Activated CD4-positive, alpha-beta memory T cell treated with anti-CD3 and anti-CD28 coated beads for 36 hours (primary cell): Measurements from ENCODE around the gene ASMT. TPM values are rescaled to one million over a fixed set of nuclear protein-coding genes. Genes with fewer than 3 reads are reported as not detected.

Source experiments
- CTCF ChIA-PET: fragments of 350-600 bp; sonication (Branson Sonifier 250); formaldehyde crosslinking; loops from one replicate; lab custom pipeline; 2021; ENCODE audit warnings: antibody characterized with exemption, inconsistent platforms; lab: Charles Lee
- POLR2A ChIA-PET: fragments of 350-600 bp; sonication (Branson Sonifier 250); formaldehyde crosslinking; loops from one replicate; lab custom pipeline; 2021; ENCODE audit warnings: antibody characterized with exemption; lab: Charles Lee
- DNase-seq: peaks from one replicate; pipeline ENCODE4 v3.0.0-alpha.2; 2020
- H3K27ac Mint-ChIP-seq: one replicate; pipeline ENCODE4 v1.8.0; 2021; ENCODE audit warnings: mixed read lengths
- H3K27me3 Mint-ChIP-seq: one replicate; pipeline ENCODE4 v1.8.0; 2021; ENCODE audit warnings: mixed read lengths
- H3K36me3 Mint-ChIP-seq: one replicate; pipeline ENCODE4 v1.8.0; 2021; ENCODE audit warnings: mixed read lengths
- H3K4me1 Mint-ChIP-seq: one replicate; pipeline ENCODE4 v1.8.0; 2021; ENCODE audit warnings: low read depth, mixed read lengths
- H3K4me3 Mint-ChIP-seq: one replicate; pipeline ENCODE4 v1.8.0; 2021; ENCODE audit warnings: mild to moderate bottlenecking, mixed read lengths
- H3K9me3 Mint-ChIP-seq: one replicate; pipeline ENCODE4 v1.8.0; 2021; ENCODE audit warnings: mixed read lengths
- intact Hi-C: fragments of 100-400 bp; cut with micrococcal nuclease; formaldehyde crosslinking; loops from one replicate; pipeline ENCODE4 v1.15.1; 2023
- total RNA-seq, 2 experiments: library from RNA; stranded (reverse); gene quantifications; one replicate each; pipeline ENCODE4 v1.2.3, GENCODE V29; 2021

The ASMT gene
- total RNA-seq, 2 experiments from 2014 or later, result 0.52 to 1.1 TPM

DNA sequence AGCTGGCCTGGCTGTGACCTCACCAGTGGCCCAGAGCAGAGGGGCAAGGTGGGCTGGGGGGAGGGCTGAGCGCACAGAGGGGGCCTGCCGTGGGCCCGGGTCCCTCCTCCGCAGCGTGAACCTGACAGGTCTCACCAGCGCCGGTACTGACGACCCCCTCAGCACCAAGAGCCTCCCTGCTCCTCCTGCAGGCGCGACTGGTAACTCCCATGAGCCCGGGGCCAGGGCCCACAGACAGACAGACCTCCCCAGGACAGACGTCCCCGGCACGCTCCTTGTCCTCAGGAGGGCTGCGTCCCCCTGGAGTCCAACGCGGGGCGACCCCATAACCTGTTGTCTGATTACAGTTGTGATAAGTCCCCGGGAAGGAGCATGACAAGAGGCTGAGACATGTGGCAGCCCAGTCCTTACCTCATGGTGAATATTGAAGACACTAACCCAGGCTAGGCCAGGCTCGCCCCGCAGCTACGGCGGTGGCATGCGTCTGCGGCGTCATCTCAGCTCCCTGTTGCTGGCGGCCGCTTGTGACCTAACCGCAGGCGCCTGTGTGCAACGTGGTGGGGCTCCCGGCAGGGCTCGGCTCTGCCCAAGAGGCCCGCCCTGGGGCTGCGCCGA is 15.0 kb upstream of the ASMT start:
- POLR2A ChIA-PET, result no interaction called here
- Mint-ChIP-seq H3K27me3 (no peaks in the 10 kb centered on the region), H3K4me3 (no peak overlapping the region), H3K27ac (no peak overlapping the region), H3K36me3 (peaks cover 64% of the 10 kb centered on the region), H3K4me1 (peaks cover 13% of the 10 kb centered on the region), H3K9me3 (no peaks in the 10 kb centered on the region)
- no peak for DNase-seq
- CTCF ChIA-PET, result no interaction called here
- intact Hi-C loops, result no loop called here

DNA sequence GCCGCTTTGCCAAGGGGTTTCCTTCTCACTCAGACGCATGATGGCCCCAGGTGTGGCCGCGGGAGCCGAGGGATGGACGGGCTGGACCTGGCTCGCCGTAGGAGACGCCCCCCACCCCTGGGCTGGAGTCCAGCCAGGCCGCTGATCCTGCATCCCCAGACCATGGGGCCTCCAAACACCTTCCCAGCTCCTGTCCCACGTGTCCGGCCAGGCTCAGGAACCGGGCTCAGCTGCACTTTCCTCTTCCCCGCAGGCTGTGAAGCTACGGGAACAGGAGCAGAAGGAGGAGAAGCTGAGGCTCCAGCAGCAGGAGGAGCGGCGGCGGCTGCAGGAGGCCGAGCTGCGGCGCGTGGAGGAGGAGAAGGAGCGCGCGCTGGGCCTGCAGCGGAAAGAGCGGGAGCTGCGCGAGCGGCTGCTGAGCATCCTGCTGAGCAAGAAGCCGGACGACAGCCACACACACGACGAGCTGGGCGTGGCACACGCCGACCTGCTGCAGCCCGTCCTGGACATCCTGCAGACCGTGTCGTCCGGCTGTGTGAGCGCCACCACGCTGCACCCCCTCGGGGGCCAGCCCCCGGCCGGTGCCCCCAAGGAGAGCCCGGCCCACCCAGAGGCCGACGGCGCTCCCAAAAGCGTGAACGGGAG is 14.3 kb upstream of the ASMT start:
- DNase-seq, result no peak
- peaks cover 60% of the 10 kb centered on the region for H3K36me3 Mint-ChIP-seq
- intact Hi-C loops, result no loop called here
- H3K27me3 Mint-ChIP-seq, result no peaks in the 10 kb centered on the region
- H3K4me1 Mint-ChIP-seq, result peaks cover 8% of the 10 kb centered on the region
- no peaks in the 10 kb centered on the region for H3K9me3 Mint-ChIP-seq
- ChIA-PET CTCF (no interaction called here), POLR2A (no interaction called here)
- no peak overlapping the region for H3K4me3 Mint-ChIP-seq
- no peak overlapping the region for H3K27ac Mint-ChIP-seq

DNA sequence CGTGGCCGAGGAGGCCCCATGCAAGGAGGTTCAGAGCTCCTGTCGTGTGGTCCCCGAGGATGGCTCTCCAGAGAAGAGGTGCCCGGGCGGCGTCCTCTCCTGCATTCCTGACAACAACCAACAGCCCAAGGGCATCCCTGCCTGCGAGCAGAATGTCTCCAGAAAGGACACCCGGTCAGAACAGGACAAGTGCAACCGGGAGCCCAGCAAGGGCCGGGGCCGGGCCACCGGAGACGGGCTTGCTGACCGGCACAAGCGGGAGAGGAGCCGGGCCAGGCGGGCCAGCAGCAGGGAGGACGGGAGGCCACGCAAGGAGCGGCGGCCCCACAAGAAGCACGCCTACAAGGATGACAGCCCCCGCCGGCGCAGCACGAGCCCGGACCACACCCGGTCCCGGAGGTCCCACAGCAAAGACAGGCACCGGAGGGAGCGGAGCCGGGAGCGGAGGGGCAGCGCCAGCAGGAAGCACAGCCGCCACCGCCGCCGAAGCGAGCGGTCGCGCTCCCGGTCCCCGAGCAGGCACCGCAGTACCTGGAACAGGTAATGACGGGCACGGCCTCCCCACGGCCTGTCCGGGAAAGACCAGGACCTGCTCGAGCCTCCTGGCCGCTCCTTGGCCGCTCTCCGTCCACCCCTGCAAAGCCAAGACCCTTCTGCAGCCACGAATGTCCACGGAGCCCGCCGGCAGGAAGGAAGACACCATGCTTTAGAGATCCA is 13.7 kb upstream of the ASMT start:
- POLR2A ChIA-PET, result no interaction called here
- no peaks in the 10 kb centered on the region for H3K27me3 Mint-ChIP-seq
- H3K9me3 Mint-ChIP-seq, result no peaks in the 10 kb centered on the region

DNA sequence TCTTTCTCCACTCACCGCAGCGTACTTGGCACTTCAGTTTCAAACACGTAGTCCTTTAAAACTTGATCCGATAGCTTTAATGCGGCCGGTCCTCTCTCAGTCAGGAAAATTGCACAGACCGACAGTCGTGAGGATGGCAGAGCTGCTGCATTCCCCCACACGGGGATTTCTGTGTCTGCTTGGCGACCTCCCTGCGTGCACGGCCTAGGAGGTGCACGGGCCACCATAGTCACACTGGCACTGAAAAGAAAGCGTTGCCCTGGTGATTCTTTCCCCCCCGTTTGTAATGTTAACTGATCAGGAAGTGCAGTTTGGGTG is 13.1 kb upstream of the ASMT start:
- POLR2A ChIA-PET, result no interaction called here
- Mint-ChIP-seq H3K4me3 (no peak overlapping the region), H3K36me3 (peaks cover 53% of the 10 kb centered on the region), H3K27me3 (no peaks in the 10 kb centered on the region), H3K9me3 (no peaks in the 10 kb centered on the region), H3K4me1 (peaks cover 5% of the 10 kb centered on the region), H3K27ac (no peak overlapping the region)
- intact Hi-C loops, result no loop called here
- CTCF ChIA-PET, result no interaction called here
- DNase-seq, result no peak

More for the DNA sequence above, 13.7 kb upstream of the ASMT start:
- peaks cover 54% of the 10 kb centered on the region for H3K36me3 Mint-ChIP-seq
- peaks cover 5% of the 10 kb centered on the region for H3K4me1 Mint-ChIP-seq
- no peak overlapping the region for H3K4me3 Mint-ChIP-seq
- no peak for DNase-seq
- H3K27ac Mint-ChIP-seq, result no peak overlapping the region
- CTCF ChIA-PET, result no interaction called here
- intact Hi-C loops, result no loop called here

DNA sequence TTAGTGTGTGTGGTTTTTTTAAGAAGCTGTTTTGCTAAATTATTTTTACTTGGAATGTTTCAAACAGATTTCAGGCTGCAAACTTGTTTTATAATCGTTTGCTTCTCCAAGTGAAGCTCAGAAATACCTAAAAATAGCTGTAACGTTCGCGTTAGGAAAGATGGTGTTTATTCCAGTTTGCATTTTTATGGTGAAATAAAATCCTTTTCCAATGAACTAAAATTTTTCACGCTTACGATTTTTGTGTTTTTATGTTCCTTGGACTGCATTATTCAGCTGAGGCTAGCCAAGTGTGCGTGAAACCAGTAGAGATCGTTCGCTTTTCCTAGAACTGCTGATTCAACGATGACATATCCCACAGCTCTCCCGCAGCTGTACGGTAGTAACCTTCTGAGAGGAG is 12.6 kb upstream of the ASMT start:
- Mint-ChIP-seq H3K4me3 (no peak overlapping the region), H3K27me3 (no peaks in the 10 kb centered on the region), H3K27ac (no peak overlapping the region), H3K4me1 (no peaks in the 10 kb centered on the region), H3K36me3 (peaks cover 48% of the 10 kb centered on the region), H3K9me3 (no peaks in the 10 kb centered on the region)
- no peak for DNase-seq
- POLR2A ChIA-PET, result no interaction called here
- CTCF ChIA-PET, result no interaction called here
- intact Hi-C loops, result no loop called here

DNA sequence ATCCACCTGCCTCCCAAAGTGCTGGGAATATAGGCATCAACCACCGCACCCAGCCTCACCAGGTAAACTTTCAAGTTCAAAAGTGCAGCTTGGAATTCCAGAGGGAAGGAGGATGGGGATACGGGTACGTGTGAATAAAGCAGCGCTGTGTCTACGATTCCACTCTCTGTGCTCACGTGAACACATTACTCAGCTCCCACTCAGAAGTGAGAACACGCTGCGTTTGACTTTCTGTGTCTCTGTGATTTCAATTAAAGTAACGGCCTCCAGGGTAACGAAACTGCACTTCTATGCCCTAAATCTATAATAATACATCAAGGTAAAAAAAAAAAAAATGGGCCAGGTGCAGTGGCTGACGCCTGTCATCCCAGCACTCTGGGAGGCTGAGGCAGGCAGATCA is 8.4 kb upstream of the ASMT start:
- no peaks in the 10 kb centered on the region for H3K9me3 Mint-ChIP-seq
- H3K4me1 Mint-ChIP-seq, result no peaks in the 10 kb centered on the region
- ChIA-PET CTCF (no interaction called here), POLR2A (no interaction called here)
- no peaks in the 10 kb centered on the region for H3K27me3 Mint-ChIP-seq
- DNase-seq, result no peak
- intact Hi-C loops, result no loop called here
- H3K36me3 Mint-ChIP-seq, result peaks cover 22% of the 10 kb centered on the region
- H3K27ac Mint-ChIP-seq, result no peak overlapping the region
- no peak overlapping the region for H3K4me3 Mint-ChIP-seq

DNA sequence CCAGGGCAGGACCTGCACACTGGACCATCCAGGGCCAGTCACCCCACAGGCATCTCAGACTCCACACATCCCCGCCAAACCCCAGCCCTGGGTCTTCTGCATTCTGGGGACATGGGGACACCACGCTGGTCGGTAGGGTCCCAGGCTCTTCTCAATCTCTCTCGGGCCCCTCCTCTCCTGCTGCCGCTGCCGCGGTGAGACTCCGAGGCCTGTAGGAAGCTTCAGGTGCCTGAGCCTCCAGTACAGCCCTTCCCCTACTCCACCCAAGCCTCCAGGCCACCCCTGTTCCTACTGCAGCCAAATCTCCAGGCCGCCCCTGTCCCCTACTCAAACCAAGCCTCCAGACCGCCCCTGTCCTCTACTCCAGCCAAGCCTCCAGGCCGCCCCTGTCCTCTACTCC is 5.5 kb upstream of the ASMT start:
- POLR2A ChIA-PET, result no interaction called here
- H3K4me1 Mint-ChIP-seq, result no peaks in the 10 kb centered on the region
- peaks cover 4% of the 10 kb centered on the region for H3K36me3 Mint-ChIP-seq
- intact Hi-C loops, result no loop called here
- H3K27me3 Mint-ChIP-seq, result no peaks in the 10 kb centered on the region
- H3K27ac Mint-ChIP-seq, result no peak overlapping the region
- DNase-seq, result no peak
- CTCF ChIA-PET, result no interaction called here
- no peaks in the 10 kb centered on the region for H3K9me3 Mint-ChIP-seq
- H3K4me3 Mint-ChIP-seq, result no peak overlapping the region

DNA sequence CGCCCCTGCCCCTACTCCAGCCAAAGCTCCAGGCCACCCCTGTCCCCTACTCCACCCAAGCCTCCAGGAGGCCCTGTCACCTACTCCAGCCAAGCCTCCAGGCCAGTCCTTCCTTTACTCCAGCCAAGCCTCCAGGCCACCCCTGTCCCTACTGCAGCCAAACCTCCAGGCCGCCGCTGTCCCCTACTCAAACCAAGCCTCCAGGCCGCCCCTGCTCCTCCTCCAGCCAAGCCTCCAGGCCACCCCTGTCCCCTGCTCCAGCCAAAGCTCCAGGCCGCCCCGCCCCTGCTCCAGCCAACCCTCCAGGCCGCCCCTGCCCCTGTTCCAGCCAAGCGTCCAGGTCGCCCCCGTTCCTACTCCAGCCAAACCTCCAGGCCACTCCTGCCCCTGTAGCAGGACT is 5.1 kb upstream of the ASMT start:
- ChIA-PET CTCF (no interaction called here), POLR2A (no interaction called here)
- H3K9me3 Mint-ChIP-seq, result no peaks in the 10 kb centered on the region
- no peak overlapping the region for H3K27ac Mint-ChIP-seq
- no peaks in the 10 kb centered on the region for H3K27me3 Mint-ChIP-seq
- DNase-seq, result no peak
- peaks cover 3% of the 10 kb centered on the region for H3K36me3 Mint-ChIP-seq
- intact Hi-C loops, result no loop called here
- H3K4me3 Mint-ChIP-seq, result no peak overlapping the region
- no peaks in the 10 kb centered on the region for H3K4me1 Mint-ChIP-seq

DNA sequence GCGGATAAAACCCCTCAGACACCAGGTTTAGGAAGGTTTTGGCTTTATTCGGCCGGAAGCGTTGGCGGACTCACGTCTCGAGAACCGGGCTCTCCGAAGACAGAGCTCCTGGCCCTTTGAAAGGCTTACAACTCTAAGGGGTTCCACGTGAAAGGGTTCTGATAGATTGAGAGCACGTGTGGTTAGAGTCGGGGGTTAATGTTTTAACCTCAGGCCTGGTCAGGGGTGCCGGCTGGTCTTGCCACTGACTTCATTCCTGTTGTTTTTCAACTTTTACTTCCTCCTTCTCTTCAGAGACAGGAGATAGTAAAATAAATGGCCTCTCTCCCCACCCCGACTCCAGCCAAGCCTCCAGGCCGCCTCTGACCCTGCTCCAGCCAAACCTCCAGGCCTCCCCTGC is 4.7 kb upstream of the ASMT start:
- ChIA-PET CTCF (no interaction called here), POLR2A (no interaction called here)
- H3K27ac Mint-ChIP-seq, result no peak overlapping the region
- no peaks in the 10 kb centered on the region for H3K27me3 Mint-ChIP-seq
- intact Hi-C loops, result no loop called here
- no peaks in the 10 kb centered on the region for H3K9me3 Mint-ChIP-seq
- no peak overlapping the region for H3K4me3 Mint-ChIP-seq
- no peaks in the 10 kb centered on the region for H3K4me1 Mint-ChIP-seq
- no peak for DNase-seq
- H3K36me3 Mint-ChIP-seq, result no peaks in the 10 kb centered on the region

DNA sequence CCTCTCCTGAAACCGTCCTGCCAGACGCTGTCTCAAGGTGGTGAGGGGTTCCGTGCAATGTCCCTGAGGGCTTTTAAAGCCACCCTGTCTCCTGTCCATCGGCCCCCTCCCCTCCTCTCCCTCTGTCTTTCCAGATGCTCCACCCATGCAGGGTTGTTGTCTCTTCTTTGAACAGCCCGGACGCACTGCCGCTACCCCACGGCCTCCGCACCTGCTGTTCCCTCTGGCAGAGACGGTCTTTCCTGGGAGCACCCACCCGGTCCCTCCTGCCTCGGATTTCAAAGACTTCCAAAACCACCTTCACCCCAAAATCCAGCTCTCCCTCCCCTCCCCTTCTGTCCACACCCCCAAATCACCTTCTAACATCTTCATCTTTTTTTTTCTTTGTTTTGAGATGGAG is 4.1 kb upstream of the ASMT start:
- no peaks in the 10 kb centered on the region for H3K36me3 Mint-ChIP-seq
- no peak overlapping the region for H3K4me3 Mint-ChIP-seq
- ChIA-PET POLR2A (no interaction called here), CTCF (no interaction called here)
- no peaks in the 10 kb centered on the region for H3K9me3 Mint-ChIP-seq
- H3K4me1 Mint-ChIP-seq, result no peaks in the 10 kb centered on the region
- no peaks in the 10 kb centered on the region for H3K27me3 Mint-ChIP-seq
- intact Hi-C loops, result no loop called here
- no peak for DNase-seq
- H3K27ac Mint-ChIP-seq, result no peak overlapping the region

DNA sequence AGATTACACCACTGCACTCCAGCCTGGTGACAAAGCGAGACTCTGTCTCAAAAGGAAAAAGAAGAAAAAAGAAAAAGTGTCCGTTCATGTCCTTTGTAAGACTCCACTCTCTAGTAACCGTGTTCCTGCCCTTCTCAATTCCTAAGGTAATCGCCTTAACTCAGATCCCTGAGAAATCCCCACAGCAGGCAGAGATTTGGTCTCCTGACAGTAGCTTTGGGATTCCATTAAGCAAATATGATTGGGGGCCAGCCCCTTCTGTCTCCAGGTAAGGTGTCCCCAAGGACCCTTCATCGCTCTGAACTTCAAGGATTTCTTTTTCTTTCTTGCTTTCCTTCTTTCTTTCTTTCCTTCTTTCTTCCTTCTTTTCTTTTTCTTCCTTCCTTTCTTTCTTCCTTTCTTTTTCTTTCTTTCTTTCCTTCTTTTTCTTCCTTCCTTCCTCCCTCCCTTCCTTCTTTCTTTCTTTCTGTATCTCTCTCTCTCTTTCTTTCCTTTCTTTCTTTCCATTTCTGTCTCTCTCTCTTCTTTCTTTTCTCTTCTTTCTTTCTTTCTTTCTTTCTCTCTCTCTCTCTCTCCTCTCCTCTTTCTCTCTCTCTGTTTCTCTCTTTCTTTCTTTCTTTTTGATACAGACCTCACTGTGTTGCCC is 2.1 kb upstream of the ASMT start:
- POLR2A ChIA-PET, result no interaction called here
- no peaks in the 10 kb centered on the region for H3K9me3 Mint-ChIP-seq
- H3K4me1 Mint-ChIP-seq, result no peaks in the 10 kb centered on the region
- intact Hi-C loops, result no loop called here
- DNase-seq, result no peak
- H3K27me3 Mint-ChIP-seq, result no peaks in the 10 kb centered on the region
- H3K4me3 Mint-ChIP-seq, result no peak overlapping the region
- CTCF ChIA-PET, result no interaction called here
- no peaks in the 10 kb centered on the region for H3K36me3 Mint-ChIP-seq
- H3K27ac Mint-ChIP-seq, result no peak overlapping the region

DNA sequence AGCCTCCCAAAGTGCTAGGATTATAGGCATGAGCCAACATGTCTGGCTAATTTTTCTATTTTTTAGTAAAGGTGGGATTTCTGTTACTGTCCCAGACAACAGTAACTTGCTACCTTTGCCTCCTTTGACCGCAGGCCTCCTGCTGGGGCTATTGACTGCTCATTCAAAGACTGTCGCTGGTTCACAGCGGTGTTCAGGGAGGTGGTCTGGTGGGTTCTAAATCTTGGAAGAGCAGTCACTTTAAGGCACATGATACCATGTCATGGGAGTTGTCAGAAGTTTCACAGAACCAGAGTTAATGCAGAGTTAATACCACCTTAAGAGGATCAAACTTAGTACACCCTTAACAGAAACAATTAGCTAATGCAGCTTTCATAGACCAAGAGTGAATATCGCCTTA is 3.8 kb downstream of the ASMT start:
- ChIA-PET POLR2A (no interaction called here), CTCF (no interaction called here)
- no peaks in the 10 kb centered on the region for H3K27me3 Mint-ChIP-seq
- H3K4me3 Mint-ChIP-seq, result no peak overlapping the region
- H3K27ac Mint-ChIP-seq, result no peak overlapping the region
- H3K9me3 Mint-ChIP-seq, result no peaks in the 10 kb centered on the region
- H3K4me1 Mint-ChIP-seq, result peaks cover 8% of the 10 kb centered on the region
- intact Hi-C loops, result no loop called here
- H3K36me3 Mint-ChIP-seq, result no peaks in the 10 kb centered on the region
- no peak for DNase-seq
